GM18873 (cell line): ENCODE measurements around the gene BRICD5.
A peak's percentile ranks its signal among the peaks of the same experiment; 100 is the strongest.

ENCODE experiments used
- ATAC-seq: cut with Tn5 transposase; IDR thresholded peaks from one replicate; pipeline ENCODE4 v1.9.1; 2021; ENCODE audit warnings: mild to moderate bottlenecking, moderate library complexity, moderate number of reproducible peaks; ENCODE audit not compliant: unreplicated experiment, low FRiP score

Gene BRICD5

GRCh38 chr16:2170080-2170479 lies 40.6 kb downstream of the BRICD5 start:
- no peak for ATAC-seq

- no peak for ATAC-seq
These were observed 43.5 kb downstream of the BRICD5 start for GRCh38 chr16:2167068-2167638.

DNA sequence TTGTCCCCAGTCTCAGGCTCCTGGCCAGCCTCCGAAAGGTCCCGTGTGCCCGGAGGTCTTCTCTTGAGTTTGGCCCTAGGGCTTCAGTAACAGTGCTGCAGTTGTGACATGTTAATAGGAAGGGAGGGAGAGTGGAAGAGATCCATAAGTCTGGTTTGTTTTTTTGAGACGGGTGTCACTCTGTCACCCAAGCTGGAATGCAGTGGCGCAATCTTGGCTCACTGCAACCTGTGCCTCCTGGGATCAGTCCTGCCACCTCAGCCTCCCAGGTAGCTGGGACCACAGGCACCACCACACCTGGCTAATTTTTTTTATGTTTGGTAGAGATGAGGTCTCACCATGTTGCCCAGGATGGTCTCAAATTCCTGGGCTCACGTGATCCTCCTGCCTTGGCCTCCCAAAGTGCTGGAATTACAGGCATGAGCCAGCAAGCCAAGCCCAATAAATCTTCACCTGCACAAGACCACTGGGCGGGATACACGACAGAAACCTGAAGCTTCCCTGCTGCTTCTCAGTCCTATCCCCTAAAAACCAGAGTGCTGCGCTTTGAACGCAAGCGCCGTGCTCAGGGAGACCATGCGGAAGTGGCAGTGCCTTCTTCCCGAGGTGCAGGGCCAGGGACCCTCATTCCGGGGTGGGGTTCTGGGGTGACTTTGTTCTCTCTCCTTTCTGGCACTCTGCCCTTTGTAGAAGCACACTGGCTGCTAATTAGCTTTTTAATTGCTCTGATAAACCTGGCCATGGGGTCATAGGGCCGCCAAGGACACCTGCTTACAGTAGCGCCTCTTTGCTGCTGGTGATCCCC lies 44.2 kb downstream of the BRICD5 start:
- no peak for ATAC-seq

DNA sequence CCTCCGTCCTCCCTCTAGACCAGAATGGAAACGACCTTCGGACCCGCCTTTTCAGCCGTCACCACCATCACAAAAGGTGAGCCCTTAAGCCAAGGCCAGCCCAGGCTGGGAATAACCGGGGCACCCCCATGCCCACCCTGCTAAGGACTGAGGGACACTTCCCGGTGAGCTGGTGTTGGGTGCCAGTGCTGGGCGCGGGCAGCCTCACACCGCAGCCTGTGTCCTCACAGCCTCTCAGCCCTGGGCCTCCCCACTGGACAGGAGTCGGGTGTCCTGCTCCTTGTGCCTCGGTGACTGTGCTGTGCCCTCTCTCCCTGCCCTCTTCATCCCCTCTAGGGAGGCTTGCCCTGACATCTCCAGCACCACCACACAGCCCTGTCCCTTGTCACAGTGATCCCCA lies 44.8 kb downstream of the BRICD5 start:
- no peak for ATAC-seq

DNA sequence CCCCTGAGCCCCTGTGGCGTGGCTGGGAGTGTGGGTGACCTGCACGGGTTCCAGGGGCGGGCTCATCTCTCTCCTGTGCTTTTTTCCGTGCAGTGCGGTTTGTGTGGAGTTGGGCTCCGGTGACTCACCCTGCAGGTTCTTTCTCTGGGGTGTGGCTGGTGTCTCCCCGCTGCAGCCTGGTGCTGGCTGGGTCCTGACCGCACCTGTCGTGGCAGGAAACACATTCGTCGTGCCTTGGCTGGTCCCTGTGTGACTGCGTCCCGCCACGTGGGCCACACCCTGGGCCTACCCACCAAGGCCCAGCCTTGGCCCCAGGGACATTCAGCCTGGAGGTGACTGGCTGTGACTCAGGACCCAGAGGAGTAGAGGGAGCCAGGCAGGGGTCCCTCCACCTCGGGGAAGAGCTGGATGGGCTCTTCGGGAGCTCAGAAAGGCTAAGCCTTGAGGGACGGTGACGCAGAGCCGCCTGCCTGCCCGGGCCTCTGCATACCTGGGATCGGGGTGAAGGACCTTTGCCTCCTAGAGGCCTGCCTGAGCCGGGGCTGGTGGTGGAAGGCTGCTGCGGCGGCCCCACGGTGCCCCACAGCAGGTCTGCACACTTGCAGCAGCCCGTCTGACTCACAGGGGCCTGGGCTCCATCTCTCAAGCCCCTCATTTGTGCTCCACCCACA lies 47.3 kb downstream of the BRICD5 start:
- ATAC-seq: no peak

GRCh38 chr16:2162676-2163118 lies 48.0 kb downstream of the BRICD5 start:
- no peak for ATAC-seq

DNA sequence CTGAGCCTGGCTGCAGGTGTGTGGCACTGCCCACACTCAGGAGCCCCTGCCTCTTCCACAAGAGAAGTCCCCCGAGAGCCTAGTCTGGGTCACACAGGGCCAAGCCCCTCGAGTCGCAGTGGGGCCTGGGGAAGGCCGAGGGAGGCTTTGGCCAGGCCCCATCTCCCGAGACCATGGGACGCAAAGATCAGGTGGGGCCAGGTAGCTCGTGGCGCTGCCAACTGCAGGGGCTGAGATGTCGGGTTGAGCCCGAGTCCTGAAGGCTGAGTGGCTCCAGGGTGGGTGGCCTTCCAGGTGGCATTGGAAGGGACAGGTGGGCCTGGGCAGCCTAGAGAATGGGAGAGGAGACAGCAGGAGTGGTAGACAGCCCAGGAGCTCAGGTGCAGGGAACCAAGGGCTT lies 48.8 kb downstream of the BRICD5 start:
- ATAC-seq: no peak

DNA sequence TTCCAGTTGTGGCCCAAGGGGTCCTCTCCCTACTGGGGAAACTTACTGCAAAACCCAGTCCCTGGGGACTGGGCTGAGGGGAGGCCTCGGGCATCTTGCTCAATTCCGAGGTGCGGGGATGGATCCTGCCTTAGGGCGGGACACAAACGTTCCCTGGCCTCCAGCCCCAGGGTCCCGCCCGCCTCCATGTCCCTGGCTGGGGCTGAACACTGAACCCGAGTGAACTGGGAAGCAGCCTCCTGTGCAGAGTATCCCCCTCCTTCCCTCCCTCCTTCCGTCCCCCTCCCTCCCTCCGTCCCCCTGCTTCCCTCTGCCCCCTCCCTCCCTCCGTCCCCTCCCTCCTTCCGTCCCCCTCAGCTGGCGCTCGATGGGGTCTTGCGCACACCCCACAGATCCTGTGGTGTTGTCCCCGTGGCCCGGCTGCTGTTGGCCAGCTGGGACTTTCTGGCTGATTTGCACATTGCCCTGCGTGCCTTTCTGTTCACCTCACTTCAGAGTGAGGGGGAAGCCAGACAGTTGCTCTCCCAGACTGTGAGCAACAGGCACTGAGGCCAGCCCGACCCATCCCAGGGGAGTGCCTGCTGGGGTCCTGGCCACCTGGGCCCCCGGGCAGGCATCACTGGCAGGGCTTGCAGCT lies 49.6 kb downstream of the BRICD5 start:
- peak; percentile 53 for ATAC-seq
